ENCODE measurements around the gene CDCP2. TPM values are rescaled to one million over a fixed set of nuclear protein-coding genes. Genes with fewer than 3 reads are reported as not detected.

Gene CDCP2
- total RNA-seq, 1 donor from 2014 or later, result not detected

GRCh38 chr1:54112705-54113368 is 40.0 kb downstream of the CDCP2 start:
- FAIRE-seq (peak; percentile 79), DNase-seq (ENCODE audit: low read depth) (no peak)
- no peaks in the 10 kb centered on the region for H3K36me3 ChIP-seq (ENCODE audit: control insufficient read depth, insufficient read depth, low read length)
- no peak overlapping the region for H3K4me3 ChIP-seq (ENCODE audit: low read depth, low read length)
- H3K27me3 ChIP-seq (ENCODE audit: control insufficient read depth, insufficient read depth, low read length), result no peaks in the 10 kb centered on the region
- TF ChIP-seq CTCF (IDR thresholded peaks at IDR 0.05; ENCODE audit: insufficient read depth, low read length, severe bottlenecking), result no peak

GRCh38 chr1:54112027-54112426 is 40.8 kb downstream of the CDCP2 start:
- Histone ChIP-seq H3K36me3 (ENCODE audit: control insufficient read depth, insufficient read depth, low read length) (no peaks in the 10 kb centered on the region), H3K4me3 (ENCODE audit: low read depth, low read length) (no peak overlapping the region), H3K27me3 (ENCODE audit: control insufficient read depth, insufficient read depth, low read length) (no peaks in the 10 kb centered on the region)
- no peak for TF ChIP-seq CTCF (IDR thresholded peaks at IDR 0.05; ENCODE audit: insufficient read depth, low read length, severe bottlenecking)
- FAIRE-seq (no peak), DNase-seq (ENCODE audit: low read depth) (no peak)

GRCh38 chr1:54111624-54112023 is 41.2 kb downstream of the CDCP2 start:
- H3K36me3 ChIP-seq (ENCODE audit: control insufficient read depth, insufficient read depth, low read length), result no peaks in the 10 kb centered on the region
- H3K4me3 ChIP-seq (ENCODE audit: low read depth, low read length), result no peak overlapping the region
- FAIRE-seq, result no peak
- no peak for TF ChIP-seq CTCF (IDR thresholded peaks at IDR 0.05; ENCODE audit: insufficient read depth, low read length, severe bottlenecking)
- DNase-seq (ENCODE audit: low read depth), result no peak
- H3K27me3 ChIP-seq (ENCODE audit: control insufficient read depth, insufficient read depth, low read length), result no peaks in the 10 kb centered on the region

GRCh38 chr1:54110996-54111395 is 41.8 kb downstream of the CDCP2 start:
- FAIRE-seq, result no peak
- Histone ChIP-seq H3K27me3 (ENCODE audit: control insufficient read depth, insufficient read depth, low read length) (no peaks in the 10 kb centered on the region), H3K36me3 (ENCODE audit: control insufficient read depth, insufficient read depth, low read length) (no peaks in the 10 kb centered on the region), H3K4me3 (ENCODE audit: low read depth, low read length) (no peak overlapping the region)
- no peak for DNase-seq (ENCODE audit: low read depth)
- TF ChIP-seq CTCF (IDR thresholded peaks at IDR 0.05; ENCODE audit: insufficient read depth, low read length, severe bottlenecking), result no peak

- H3K4me3 ChIP-seq (ENCODE audit: low read depth, low read length), result no peak overlapping the region
- TF ChIP-seq CTCF (IDR thresholded peaks at IDR 0.05; ENCODE audit: insufficient read depth, low read length, severe bottlenecking), result no peak
- H3K27me3 ChIP-seq (ENCODE audit: control insufficient read depth, insufficient read depth, low read length), result no peaks in the 10 kb centered on the region
- FAIRE-seq (no peak), DNase-seq (ENCODE audit: low read depth) (no peak)
- H3K36me3 ChIP-seq (ENCODE audit: control insufficient read depth, insufficient read depth, low read length), result no peaks in the 10 kb centered on the region
These were observed 43.4 kb downstream of the CDCP2 start for GRCh38 chr1:54109129-54110090.

Measured in bronchial epithelial cell (primary cell).